Lung (tissue), 12 donors: Measurements from ENCODE around the gene CMIP. TPM values are rescaled to one million over a fixed set of nuclear protein-coding genes. Genes with fewer than 3 reads are reported as not detected.

Experiments
- ATAC-seq: fragments of 200-7000 bp; cut with Tn5 transposase; one replicate; pipeline ENCODE4 v1.9.1; 2020; ENCODE audit warnings: moderate number of reproducible peaks; ENCODE audit not compliant: insufficient read depth, low FRiP score
- DNase-seq, 3 donors: peaks; one replicate each; pipeline ENCODE4 v3.0.0-alpha.2; 2013 to 2017
- H3K27ac ChIP-seq, 2 donors: one replicate each; pipeline ENCODE4 v1.5.1; 2013; ENCODE audit warnings: mild to moderate bottlenecking in 2 of 2, moderate library complexity in 2 of 2, control low read depth in 1 of 2, inconsistent platforms in 1 of 2, low read depth in 1 of 2, low read length in 1 of 2
- H3K27me3 ChIP-seq, 3 donors: one replicate each; pipeline ENCODE4 v1.5.1; 2013; ENCODE audit warnings: low read length in 2 of 3; ENCODE audit not compliant: control insufficient read depth in 3 of 3, insufficient read depth in 3 of 3
- H3K36me3 ChIP-seq, 4 donors: one replicate each; pipeline ENCODE4 v1.5.1; 2013; ENCODE audit warnings: low read length in 4 of 4, mild to moderate bottlenecking in 1 of 4, moderate library complexity in 1 of 4; ENCODE audit not compliant: control insufficient read depth in 4 of 4, insufficient read depth in 4 of 4
- H3K4me1 ChIP-seq, 5 donors: one replicate each; pipeline ENCODE4 v1.5.1; 2013; ENCODE audit warnings: low read length in 5 of 5, mild to moderate bottlenecking in 2 of 5, moderate library complexity in 1 of 5; ENCODE audit not compliant: control insufficient read depth in 5 of 5, insufficient read depth in 5 of 5
- H3K4me3 ChIP-seq: one replicate; pipeline ENCODE4 v1.5.1; 2013; ENCODE audit warnings: mild to moderate bottlenecking, control low read depth, moderate library complexity
- H3K9ac ChIP-seq, 2 donors: one replicate each; pipeline ENCODE4 v1.5.1; 2013; ENCODE audit warnings: low read length in 2 of 2, control low read depth in 1 of 2; ENCODE audit not compliant: insufficient read depth in 1 of 2
- H3K9me3 ChIP-seq, 4 donors: one replicate each; pipeline ENCODE4 v1.5.1; 2013; ENCODE audit warnings: low read length in 3 of 4, mild to moderate bottlenecking in 1 of 4, moderate library complexity in 1 of 4; ENCODE audit not compliant: control insufficient read depth in 4 of 4, insufficient read depth in 3 of 4
- CTCF ChIP-seq: IDR thresholded peaks from 2 replicates; pipeline ENCODE4 v1.5.1; 2012; ENCODE audit warnings: mild to moderate bottlenecking; ENCODE audit errors: control extremely low read depth, extremely low read depth
- WGBS, 2 donors: extraction: QIAGEN DNeasy Blood & Tissue Kit; methylation state at CpG; one replicate each; pipeline ENCODE4 v1.1.7; 2013; 5-methylcytosine and 5-hydroxymethylcytosine counted together
- polyA plus RNA-seq, 2 donors: library from polyadenylated mRNA; stranded (reverse); fragments of 200-250 nt; gene quantifications; one replicate each; pipeline ENCODE4 v1.2.1, GENCODE V29; 2013
- total RNA-seq, 2 donors: library from RNA; depleted of rRNA in 1 of 2; stranded (reverse); fragments of >200 nt in 1 of 2; gene quantifications; one replicate each; pipeline ENCODE4 v1.2.1, GENCODE V29; 2014 to 2021
- donor health status: control.
- donor health status: control.
- donor health status: Bipolar disorder and iron deficiency.
- donor health status: healthy.
- donor health status: DM: yes; HTN: yes; CAD: no.

Gene CMIP
- total and polyA plus RNA-seq, 4 donors, result 11.8 to 80.5 (median 48.6) TPM

GRCh38 chr16:81468269-81468902, 23.8 kb downstream of the CMIP start:
- no peak for ATAC-seq
- peaks cover 0 to 23% (median 1%) of the 10 kb centered on the region in 5 donors for H3K4me1 ChIP-seq
- no peak overlapping the region for H3K4me3 ChIP-seq
- peaks cover 0 to 2% (median 0%) of the 10 kb centered on the region in 4 donors for H3K9me3 ChIP-seq
- DNase-seq, result no peak
- 96 to 97% methylated on average over 19 of the region's 19 CpGs for WGBS, 2 donors
- H3K9ac ChIP-seq, result no peak overlapping the region
- TF ChIP-seq CTCF, result no peak
- peak overlapping the region in 1 of 2 donors; percentile 9 for H3K27ac ChIP-seq
- H3K27me3 ChIP-seq, result no peaks in the 10 kb centered on the region
- H3K36me3 ChIP-seq, result peaks cover 0 to 7% (median 0%) of the 10 kb centered on the region in 4 donors

- no peak for DNase-seq
- Histone ChIP-seq H3K36me3 (peaks cover 0 to 7% (median 1%) of the 10 kb centered on the region in 4 donors), H3K27ac (peak overlapping the region in 1 of 2 donors; percentile 56), H3K27me3 (no peaks in the 10 kb centered on the region), H3K9me3 (peaks cover 0 to 2% (median 0%) of the 10 kb centered on the region in 4 donors), H3K9ac (no peak overlapping the region), H3K4me3 (no peak overlapping the region), H3K4me1 (peaks cover 0 to 28% (median 8%) of the 10 kb centered on the region in 5 donors)
- no peak for TF ChIP-seq CTCF
- no peak for ATAC-seq
- WGBS, 2 donors, result 81 to 86% methylated on average over 4 of the region's 4 CpGs
These were observed 24.6 kb downstream of the CMIP start for GRCh38 chr16:81469183-81469677.

- ATAC-seq (peak; percentile 53), DNase-seq (peak in 1 of 3 donors; percentile 33)
- Histone ChIP-seq H3K4me3 (no peak overlapping the region), H3K27me3 (no peaks in the 10 kb centered on the region), H3K4me1 (peaks cover 0 to 35% (median 8%) of the 10 kb centered on the region in 5 donors), H3K9ac (no peak overlapping the region), H3K27ac (peak overlapping the region in 1 of 2 donors; percentile 71), H3K36me3 (peaks cover 0 to 7% (median 1%) of the 10 kb centered on the region in 4 donors), H3K9me3 (peaks cover 0 to 2% (median 0%) of the 10 kb centered on the region in 4 donors)
- no peak for TF ChIP-seq CTCF
- 32 to 48% methylated on average over 13 of the region's 13 CpGs for WGBS, 2 donors
These were observed 25.3 kb downstream of the CMIP start for GRCh38 chr16:81469710-81470535.
